Embryonic facial prominence (tissue), 1 donor: ENCODE measurements around the gene C7orf57.

ENCODE experiments used
- DNase-seq: peaks from one replicate; pipeline ENCODE4 v3.0.0-alpha.2; 2016; ENCODE audit errors: extremely low spot score

C7orf57 gene

GRCh38 chr7:48085433-48085791, 50.1 kb downstream of the C7orf57 start:
- no peak for DNase-seq

- no peak for DNase-seq
Observed at GRCh38 chr7:48085942-48086341, 50.6 kb downstream of the C7orf57 start.

- DNase-seq = no peak
Observed at GRCh38 chr7:48087349-48087748, 52.0 kb downstream of the C7orf57 start.

GRCh38 chr7:48088559-48089045, 53.3 kb downstream of the C7orf57 start:
- no peak for DNase-seq

GRCh38 chr7:48089046-48090003, 54.0 kb downstream of the C7orf57 start, which contains the start of gene UPP1:
TSS of gene UPP1 (plus strand) at chr7:48089265. CDS start at chr7:48094784, 5,519 bp downstream.
- DNase-seq = no peak

DNA sequence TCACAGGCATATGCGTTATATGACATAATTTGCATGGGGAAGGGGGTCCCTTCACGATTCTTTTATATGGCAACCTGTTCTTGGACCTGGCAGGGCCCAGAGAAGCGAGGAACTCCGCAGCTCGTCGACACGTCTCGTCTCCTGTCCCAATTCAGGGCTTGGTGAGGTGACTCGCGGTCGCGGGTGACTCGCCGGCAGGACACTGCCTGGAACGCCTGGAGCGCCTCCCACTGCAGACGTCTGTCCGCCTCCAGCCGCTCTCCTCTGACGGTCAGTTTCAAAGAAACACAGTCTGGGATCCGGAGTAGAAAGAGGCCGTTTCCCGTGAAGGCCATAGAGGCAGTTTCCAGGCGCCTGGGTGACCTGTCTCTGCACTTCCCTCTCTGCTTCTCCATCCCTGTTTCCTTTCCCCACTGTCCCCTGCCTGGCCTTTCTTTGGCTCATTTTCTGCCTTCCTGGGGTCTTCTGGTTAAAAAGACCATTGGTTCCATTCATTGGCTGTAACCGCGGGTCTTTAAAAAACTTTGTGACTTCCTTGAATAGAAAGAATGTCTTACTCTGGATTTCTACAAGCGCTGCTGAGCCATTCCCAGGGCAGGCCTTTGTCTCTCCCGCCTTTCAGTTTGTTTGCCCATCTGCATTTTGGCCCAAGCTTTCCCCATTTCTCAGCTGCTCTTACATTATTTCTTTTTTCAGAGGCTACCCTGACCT, 54.9 kb downstream of the C7orf57 start:
- DNase-seq = no peak

GRCh38 chr7:48091506-48092433, 56.4 kb downstream of the C7orf57 start:
- no peak for DNase-seq

DNA sequence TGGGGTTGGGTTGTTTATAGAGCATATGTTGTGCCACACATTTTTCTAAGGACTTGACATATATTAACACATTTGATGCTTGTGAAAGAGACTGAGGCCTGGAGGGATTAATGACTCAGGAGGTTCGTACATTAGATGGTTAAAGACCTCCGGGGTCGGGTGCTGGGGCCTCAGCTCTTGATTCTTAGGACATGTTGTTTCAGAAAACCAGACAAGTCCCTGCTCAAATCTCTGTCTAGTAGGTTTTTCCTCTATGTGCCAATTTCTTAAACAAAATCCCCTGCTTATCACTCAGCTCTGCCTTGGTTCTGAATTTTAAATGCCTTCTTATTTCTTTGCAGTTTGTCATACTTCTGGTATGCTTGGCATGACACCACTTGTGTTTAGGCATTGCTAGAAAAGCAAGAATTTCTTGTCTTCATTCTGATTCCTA, 59.5 kb downstream of the C7orf57 start:
- DNase-seq = no peak

DNA sequence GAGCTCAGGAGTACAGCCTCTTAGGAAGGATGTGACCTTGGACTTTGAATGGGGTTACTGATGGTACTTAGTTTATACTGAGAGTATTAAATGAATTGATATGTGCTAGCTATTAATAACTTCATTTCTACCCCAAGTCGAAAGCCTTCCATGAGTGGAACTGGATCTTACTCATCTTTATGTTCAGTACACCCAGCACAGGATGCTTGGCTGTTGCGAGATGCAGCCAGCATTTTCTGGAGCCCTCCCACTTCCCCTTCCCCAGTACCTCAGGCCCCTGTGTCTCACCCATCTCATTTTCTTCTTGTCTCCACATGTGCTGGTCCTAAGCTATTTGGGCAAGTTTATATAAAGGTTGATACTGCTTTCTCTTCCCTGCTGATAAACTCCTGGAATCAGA, 60.9 kb downstream of the C7orf57 start:
- DNase-seq = no peak

DNA sequence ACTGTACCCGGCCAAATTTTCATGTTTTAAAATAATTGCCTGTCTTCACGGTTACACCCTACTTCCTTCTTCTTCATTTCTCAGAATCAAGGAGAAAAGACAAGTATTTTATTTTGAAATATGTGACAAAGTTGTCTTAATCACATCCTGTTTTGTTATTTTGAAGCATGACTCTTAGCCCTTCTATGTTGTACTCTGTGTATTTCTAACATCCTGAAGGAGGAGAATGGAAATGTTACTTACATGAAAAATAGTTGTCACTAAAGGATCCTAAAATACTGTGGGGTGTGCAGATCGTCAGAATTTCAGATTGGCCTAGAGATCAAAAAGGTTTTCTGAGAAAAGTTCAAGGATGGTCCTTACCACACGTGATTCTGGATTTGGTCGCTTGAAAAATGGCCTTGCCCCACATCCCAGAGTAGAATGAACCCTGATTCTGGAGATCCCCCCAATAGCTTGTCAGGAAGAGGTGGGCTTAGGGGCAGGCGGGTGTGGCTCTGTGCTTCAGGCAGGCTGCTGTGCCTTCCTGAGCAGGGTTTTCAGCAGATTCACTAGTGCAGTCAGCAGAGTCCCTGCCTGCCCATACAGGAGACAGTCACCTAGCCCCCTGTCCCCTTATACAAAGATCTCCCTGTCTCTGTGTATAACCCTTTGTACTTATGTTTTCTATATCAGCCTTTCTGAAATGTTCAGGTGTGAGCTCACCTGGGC, 62.3 kb downstream of the C7orf57 start:
- DNase-seq = no peak

DNA sequence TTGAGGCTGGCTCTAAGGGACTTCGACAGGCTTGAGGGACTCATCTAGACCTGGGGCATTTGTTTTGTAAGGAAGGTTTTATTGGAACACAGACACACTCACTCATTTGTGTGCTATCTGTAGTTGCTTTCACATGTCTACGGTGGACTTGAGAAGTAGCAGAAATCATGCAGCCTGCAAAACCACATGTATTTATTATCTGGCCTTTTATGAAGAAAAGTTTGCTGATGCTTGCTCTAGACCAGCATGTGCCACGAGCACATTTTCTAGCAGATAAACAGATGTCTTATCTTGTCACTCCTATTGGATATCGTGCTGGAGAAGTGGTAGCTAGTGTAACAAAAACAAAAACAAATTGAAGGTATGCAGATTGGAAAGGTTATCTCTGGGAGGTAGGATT, 63.5 kb downstream of the C7orf57 start:
- DNase-seq = no peak

DNA sequence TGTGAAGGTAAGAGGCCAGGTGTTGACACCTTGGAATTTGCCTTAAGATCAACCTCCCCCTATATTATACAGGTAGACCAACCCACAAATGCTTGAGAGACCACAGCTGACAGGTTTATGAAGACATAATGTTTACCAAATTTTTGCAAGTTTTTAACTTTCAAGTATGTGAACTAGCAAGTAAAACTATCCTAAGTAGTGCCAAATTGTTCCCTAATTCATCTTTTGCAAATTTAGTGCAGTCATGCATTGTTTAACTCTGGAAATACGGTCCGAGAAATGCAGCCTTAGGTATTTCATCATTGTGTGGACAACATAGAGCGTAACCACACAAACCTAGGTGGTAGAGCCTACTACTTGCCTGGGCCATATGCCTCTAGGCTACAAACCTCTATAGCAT, 64.4 kb downstream of the C7orf57 start:
- no peak for DNase-seq

- DNase-seq = no peak
Observed at GRCh38 chr7:48101352-48101751, 66.0 kb downstream of the C7orf57 start.

DNA sequence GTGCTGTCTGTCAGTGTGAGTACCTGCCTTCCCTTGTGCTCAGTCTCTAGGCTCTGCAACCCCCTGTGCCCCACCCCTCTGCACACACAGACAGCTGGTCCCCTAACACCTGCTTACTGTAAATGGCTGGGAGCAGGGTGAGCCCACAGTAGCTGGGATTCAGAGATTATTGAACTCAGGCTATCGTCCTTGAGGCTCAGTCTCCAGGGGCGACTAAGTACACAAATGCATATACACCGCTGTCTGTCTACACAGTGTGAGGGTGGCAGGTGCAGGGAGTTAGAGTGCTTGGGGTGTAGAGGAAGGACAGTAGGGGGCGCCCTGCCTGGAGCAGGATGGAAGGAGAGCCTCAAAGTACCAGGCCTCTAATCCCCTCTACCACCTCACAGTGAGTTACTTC, 66.6 kb downstream of the C7orf57 start:
- DNase-seq = no peak

- DNase-seq = no peak
Observed at GRCh38 chr7:48102530-48102929, 67.2 kb downstream of the C7orf57 start.

DNA sequence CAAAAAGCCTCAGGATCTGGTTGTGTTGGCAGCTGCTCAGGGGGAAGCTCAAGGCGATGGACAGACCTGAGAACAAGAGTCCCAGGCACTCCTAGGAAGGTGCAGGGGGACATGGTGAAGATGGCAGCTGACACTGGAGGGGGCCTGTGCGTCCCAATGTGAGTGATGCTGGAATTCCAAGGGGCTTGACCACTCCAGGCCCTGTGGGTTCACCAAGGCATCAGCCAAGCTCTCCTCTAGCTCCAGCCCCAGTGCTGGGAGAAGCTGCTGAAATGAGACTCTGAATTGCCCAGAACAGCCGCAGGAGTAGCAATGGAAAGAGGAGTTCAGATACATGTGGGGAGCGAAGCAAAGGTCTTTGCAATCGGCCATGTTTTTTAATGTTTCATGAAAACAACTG, 69.7 kb downstream of the C7orf57 start:
- no peak for DNase-seq

GRCh38 chr7:48106906-48107659, 71.7 kb downstream of the C7orf57 start:
- DNase-seq = no peak

DNA sequence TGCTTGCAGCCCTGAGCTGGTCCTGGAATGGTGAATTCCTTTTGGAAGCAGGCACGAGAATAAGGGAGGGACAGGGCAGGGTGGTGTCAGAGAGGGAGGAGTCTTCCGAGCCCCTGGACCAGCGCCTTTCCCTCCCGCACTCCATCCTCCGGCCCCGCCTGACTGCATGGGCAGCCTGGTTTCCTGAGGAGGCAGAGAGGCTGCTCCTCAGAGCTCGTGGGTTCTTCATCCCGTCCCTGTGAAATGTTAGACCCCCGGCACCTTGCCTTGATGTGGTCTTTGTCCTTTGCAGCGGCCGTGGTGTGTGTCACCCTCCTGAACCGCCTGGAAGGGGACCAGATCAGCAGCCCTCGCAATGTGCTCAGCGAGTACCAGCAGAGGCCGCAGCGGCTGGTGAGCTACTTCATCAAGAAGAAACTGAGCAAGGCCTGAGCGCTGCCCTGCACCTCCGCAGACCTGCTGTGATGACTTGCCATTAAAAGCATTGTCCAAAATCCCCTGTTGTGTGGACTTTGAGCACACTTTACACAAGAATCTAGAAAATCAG, 72.7 kb downstream of the C7orf57 start:
- DNase-seq = no peak

DNA sequence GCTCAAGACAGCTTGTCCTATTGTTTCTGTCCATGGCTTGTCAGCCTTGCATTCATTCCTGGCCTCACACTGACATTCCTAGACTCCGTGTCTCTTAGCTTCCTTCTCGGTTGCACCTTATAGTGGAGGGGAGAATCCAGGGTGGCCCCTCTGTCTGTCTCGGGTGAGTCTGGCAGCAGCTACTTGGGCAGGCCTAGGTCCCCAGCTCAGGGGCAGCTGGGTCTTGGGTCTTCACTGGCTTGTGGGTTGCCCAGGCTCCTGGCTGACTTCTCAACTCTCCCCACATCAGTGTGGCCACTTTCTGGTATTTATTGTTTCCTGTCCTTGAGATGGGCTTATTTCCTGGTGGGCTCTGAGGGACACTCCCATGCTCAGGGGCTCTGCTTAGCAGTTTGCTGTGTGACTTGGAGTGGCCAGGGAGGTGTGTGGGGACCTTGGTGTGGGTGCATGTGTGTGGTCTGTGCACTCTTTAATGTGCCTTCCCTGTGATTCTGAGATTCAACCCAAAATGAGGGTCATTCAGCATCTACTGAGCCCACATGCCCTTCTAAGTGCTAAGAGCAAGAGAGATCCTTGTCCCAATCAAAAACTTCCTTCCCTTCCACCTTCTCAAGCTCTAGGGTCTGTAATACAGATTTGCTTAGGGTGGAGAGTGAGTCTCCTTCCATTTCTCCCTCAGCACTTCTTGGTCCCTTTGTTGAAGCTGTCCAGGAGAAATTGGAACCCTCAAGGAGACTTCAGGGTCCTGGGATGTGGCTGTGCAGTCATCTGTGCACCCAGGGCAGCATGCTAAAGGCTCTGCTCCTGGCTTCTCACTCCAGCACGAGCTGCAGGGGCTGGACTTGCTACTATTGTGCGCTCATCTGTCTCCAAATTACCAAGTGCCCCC, 73.9 kb downstream of the C7orf57 start:
- DNase-seq = no peak
